Measurements from ENCODE around the gene TUT4. TPM values are rescaled to one million over a fixed set of nuclear protein-coding genes. Genes with fewer than 3 reads are reported as not detected.

The TUT4 gene
- total and polyA plus RNA-seq, 2 donors (not counting 3 experiments of a cell fraction or from before 2014, with no cell fraction given): 24.7 to 41.2 TPM

GRCh38 chr1:52423055-52423454, 129.8 kb downstream of the TUT4 start:
- Histone ChIP-seq H3K27me3 (ENCODE audit: control insufficient read depth in 2 of 2, insufficient read depth in 2 of 2, low read length in 2 of 2) (no peaks in the 10 kb centered on the region), H3K9me1 (replicated peaks; ENCODE audit: control insufficient read depth, extremely low read depth, insufficient read depth, low read length) (no peaks in the 10 kb centered on the region), H3K9ac (replicated peaks; ENCODE audit: extremely low read depth, insufficient read depth, low read length) (no peak overlapping the region), H3K36me3 (ENCODE audit: control insufficient read depth in 2 of 2, extremely low read depth in 1 of 2, insufficient read depth in 2 of 2, low read length in 2 of 2) (no peaks in the 10 kb centered on the region), H3K4me1 (ENCODE audit: control insufficient read depth, extremely low read depth, insufficient read depth, low read length) (peaks cover 9% of the 10 kb centered on the region), H3K9me3 (replicated peaks; ENCODE audit: control insufficient read depth, insufficient read depth, low read length) (no peaks in the 10 kb centered on the region), H3K27ac (ENCODE audit: insufficient read depth, low read depth, low read length) (no peak overlapping the region), H3K79me2 (ENCODE audit: control insufficient read depth, insufficient read depth, low read length) (no peaks in the 10 kb centered on the region), H2AFZ (ENCODE audit: low read depth, low read length) (no peak overlapping the region), H4K20me1 (replicated peaks; ENCODE audit: control insufficient read depth, extremely low read depth, insufficient read depth, low read length) (no peaks in the 10 kb centered on the region), H3K4me3 (replicated peaks in 1 of 3; ENCODE audit: insufficient read depth in 1 of 3, low read depth in 1 of 3, low read length in 3 of 3) (no peak overlapping the region), H3K4me2 (ENCODE audit: insufficient read depth, low read length) (no peak overlapping the region)
- CTCF ChIA-PET: interaction anchor here (1.5 kb wide), 1 partner anchor 263 kb away, joined by 9 read pairs; no protein-coding TSS in a partner anchor
- intact Hi-C loops (cut with micrococcal nuclease) (no loop called here), dilution Hi-C loops (cut with MboI; ENCODE audit: extremely low pct_ligation_motif_present, low sequenced_read_pairs) (no loop called here)
- no peak for TF ChIP-seq MYC (IDR thresholded peaks at IDR 0.05; ENCODE audit: low read depth, low read length)
- no peak for TF ChIP-seq POLR2AphosphoS5 (IDR thresholded peaks at IDR 0.05; ENCODE audit: insufficient read depth, low read depth, low read length)
- no peak for TF ChIP-seq POLR2A (IDR thresholded peaks at IDR 0.05; ENCODE audit: low read depth, low read length)
- TF ChIP-seq MAX (IDR thresholded peaks at IDR 0.05; ENCODE audit: insufficient read depth, insufficient read length): no peak
- no peak for TF ChIP-seq GATA2 (IDR thresholded peaks at IDR 0.05; ENCODE audit: insufficient read depth, insufficient read length, low read depth, low read length)
- TF ChIP-seq EZH2 (IDR thresholded peaks at IDR 0.05; ENCODE audit: borderline replicate concordance, low read depth, low read length, severe bottlenecking): no peak
- TF ChIP-seq, protein P1, sequence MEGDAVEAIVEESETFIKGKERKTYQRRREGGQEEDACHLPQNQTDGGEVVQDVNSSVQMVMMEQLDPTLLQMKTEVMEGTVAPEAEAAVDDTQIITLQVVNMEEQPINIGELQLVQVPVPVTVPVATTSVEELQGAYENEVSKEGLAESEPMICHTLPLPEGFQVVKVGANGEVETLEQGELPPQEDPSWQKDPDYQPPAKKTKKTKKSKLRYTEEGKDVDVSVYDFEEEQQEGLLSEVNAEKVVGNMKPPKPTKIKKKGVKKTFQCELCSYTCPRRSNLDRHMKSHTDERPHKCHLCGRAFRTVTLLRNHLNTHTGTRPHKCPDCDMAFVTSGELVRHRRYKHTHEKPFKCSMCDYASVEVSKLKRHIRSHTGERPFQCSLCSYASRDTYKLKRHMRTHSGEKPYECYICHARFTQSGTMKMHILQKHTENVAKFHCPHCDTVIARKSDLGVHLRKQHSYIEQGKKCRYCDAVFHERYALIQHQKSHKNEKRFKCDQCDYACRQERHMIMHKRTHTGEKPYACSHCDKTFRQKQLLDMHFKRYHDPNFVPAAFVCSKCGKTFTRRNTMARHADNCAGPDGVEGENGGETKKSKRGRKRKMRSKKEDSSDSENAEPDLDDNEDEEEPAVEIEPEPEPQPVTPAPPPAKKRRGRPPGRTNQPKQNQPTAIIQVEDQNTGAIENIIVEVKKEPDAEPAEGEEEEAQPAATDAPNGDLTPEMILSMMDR (IDR thresholded peaks at IDR 0.05; ENCODE audit: extremely low read depth in 1 of 2, insufficient read depth in 1 of 2, low read depth in 1 of 2, low read length in 2 of 2): no peak
- no peak for TF ChIP-seq JUN (IDR thresholded peaks at IDR 0.05; ENCODE audit: borderline replicate concordance, insufficient read depth, insufficient read length, low read depth)
- TF ChIP-seq FOS (IDR thresholded peaks at IDR 0.05; ENCODE audit: borderline replicate concordance, insufficient read depth, low read length): no peak
- DNase-seq (ENCODE audit: low read depth, low spot score) (no peak), FAIRE-seq (no peak)
- BruUV-seq (replicated peaks): no TSS peak
- POLR2A ChIA-PET: no interaction called here

Data from endothelial cell of umbilical vein (primary cell).